DOHH2 (cell line): ENCODE measurements around the gene OR10C1.

ENCODE experiments used
- H3F3A ChIP-seq: fragments of 200-600 bp; sonication (generic), shearing (Covaris generic); 2 replicates; pipeline ENCODE4 v1.6.0; 2016; ENCODE audit warnings: antibody characterized with exemption, mild to moderate bottlenecking; ENCODE audit not compliant: control insufficient read depth, insufficient read depth
- H3K27ac ChIP-seq: fragments of 200-600 bp; sonication (generic); 2 replicates; pipeline ENCODE4 v1.5.1; 2014; ENCODE audit warnings: low read depth, mild to moderate bottlenecking, low read length, moderate library complexity
- H3K27me3 ChIP-seq: fragments of 200-600 bp; sonication (generic); 2 replicates; pipeline ENCODE4 v1.6.1; 2014; ENCODE audit warnings: mild to moderate bottlenecking, low read length, mixed read lengths; ENCODE audit not compliant: control insufficient read depth
- H3K36me3 ChIP-seq: fragments of 200-600 bp; sonication (generic); 2 replicates; pipeline ENCODE4 v1.6.1; 2014; ENCODE audit warnings: mild to moderate bottlenecking, low read length, moderate library complexity, mixed read lengths; ENCODE audit not compliant: control insufficient read depth
- H3K4me1 ChIP-seq: fragments of 200-600 bp; sonication (generic); 2 replicates; pipeline ENCODE4 v1.6.1; 2014; ENCODE audit warnings: mild to moderate bottlenecking, low read length, mixed read lengths; ENCODE audit not compliant: control insufficient read depth
- H3K4me2 ChIP-seq: fragments of 200-600 bp; sonication (generic); 2 replicates; pipeline ENCODE4 v1.6.0; 2014; ENCODE audit warnings: mild to moderate bottlenecking, low read length, moderate library complexity
- H3K4me3 ChIP-seq: fragments of 200-600 bp; sonication (generic); 2 replicates; pipeline ENCODE4 v1.5.1; 2014; ENCODE audit warnings: mild to moderate bottlenecking, low read length, mixed read lengths
- H3K79me2 ChIP-seq: fragments of 200-600 bp; sonication (generic); 2 replicates; pipeline ENCODE4 v1.6.1; 2014; ENCODE audit warnings: mild to moderate bottlenecking, low read length, mixed read lengths; ENCODE audit not compliant: control insufficient read depth
- H3K9me2 ChIP-seq: fragments of 200-600 bp; sonication (generic); replicated peaks from 2 replicates; pipeline ENCODE4 v1.6.1; 2014; ENCODE audit warnings: mild to moderate bottlenecking, low read length, mixed read lengths; ENCODE audit not compliant: control insufficient read depth
- H3K9me3 ChIP-seq: fragments of 200-600 bp; sonication (generic); 2 replicates; pipeline ENCODE4 v1.6.1; 2014; ENCODE audit warnings: antibody characterized with exemption, low read length, mixed read lengths; ENCODE audit not compliant: control insufficient read depth, insufficient read depth
- H4K20me1 ChIP-seq: fragments of 200-600 bp; sonication (generic); 2 replicates; pipeline ENCODE4 v1.6.0; 2014; ENCODE audit warnings: low read depth, mild to moderate bottlenecking, antibody characterized with exemption, low read length, moderate library complexity; ENCODE audit not compliant: control insufficient read depth, insufficient read depth
- CTCF ChIP-seq: fragments of 200-600 bp; sonication (generic); IDR thresholded peaks from one replicate; pipeline ENCODE4 v1.5.1; 2014; ENCODE audit warnings: antibody characterized with exemption, mild to moderate bottlenecking, low read depth, low read length; ENCODE audit not compliant: poor library complexity, severe bottlenecking
- EZH2phosphoT487 ChIP-seq: fragments of 200-600 bp; sonication (generic); IDR thresholded peaks from 2 replicates; pipeline ENCODE4 v1.6.1; 2017; ENCODE audit warnings: borderline replicate concordance, mild to moderate bottlenecking, antibody characterized with exemption, low read length, moderate library complexity, mixed read lengths

OR10C1 gene

DNA sequence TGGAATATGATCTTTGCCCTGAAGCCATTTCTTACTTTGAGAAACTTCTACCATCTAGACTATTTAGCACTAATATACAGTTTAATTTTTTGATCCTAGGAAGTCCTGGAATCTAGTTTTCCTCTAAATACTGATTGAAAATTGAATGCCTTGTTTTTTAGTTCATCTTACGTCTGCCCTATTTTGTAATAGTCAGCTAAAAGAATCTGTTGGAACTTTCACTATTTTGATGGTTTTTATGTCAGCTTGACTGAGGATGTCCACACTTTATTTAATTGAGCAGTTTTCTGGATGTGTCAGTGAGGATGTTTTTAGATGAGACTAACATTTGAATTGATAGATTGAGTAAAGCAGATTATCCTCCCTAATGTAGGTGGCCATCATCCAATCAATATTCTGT, 35.3 kb upstream of the OR10C1 start:
- Histone ChIP-seq H3K79me2 (no peaks in the 10 kb centered on the region), H3K27ac (no peak overlapping the region), H3K9me3 (no peaks in the 10 kb centered on the region), H3K9me2 (no peaks in the 10 kb centered on the region), H4K20me1 (no peaks in the 10 kb centered on the region), H3K4me1 (no peaks in the 10 kb centered on the region), H3K4me2 (no peak overlapping the region), H3K36me3 (no peaks in the 10 kb centered on the region), H3K4me3 (no peak overlapping the region), H3F3A (no peaks in the 10 kb centered on the region), H3K27me3 (no peaks in the 10 kb centered on the region)
- TF ChIP-seq CTCF (no peak), EZH2phosphoT487 (no peak)

DNA sequence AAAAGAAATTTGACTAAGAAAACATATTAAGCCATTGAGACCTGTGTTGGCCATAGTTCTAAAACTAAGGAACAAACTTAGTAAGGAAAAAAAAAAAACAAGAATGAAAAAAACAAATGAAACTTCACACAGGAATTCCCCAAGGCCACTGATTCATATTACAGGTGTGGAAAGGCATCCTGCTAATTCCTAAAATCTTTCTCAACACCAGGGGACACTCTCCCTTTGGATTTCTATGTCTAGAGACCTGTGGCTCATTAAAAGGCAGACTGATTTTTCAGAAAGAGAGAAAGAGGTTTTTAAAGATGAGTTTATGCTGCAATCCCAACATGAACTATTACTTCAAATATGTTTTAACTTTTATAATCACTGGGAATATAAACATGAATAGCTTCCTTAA, 24.5 kb upstream of the OR10C1 start, which contains the start of gene OR12D1:
Gene OR12D1, plus strand, starts transcription at position 341 of the 400 bp plus-strand sequence.
- no peaks in the 10 kb centered on the region; the same call in none of the 2 replicates for H3K9me3 ChIP-seq
- no peaks in the 10 kb centered on the region for H3K9me2 ChIP-seq
- TF ChIP-seq EZH2phosphoT487 (no peak), CTCF (no peak)

DNA sequence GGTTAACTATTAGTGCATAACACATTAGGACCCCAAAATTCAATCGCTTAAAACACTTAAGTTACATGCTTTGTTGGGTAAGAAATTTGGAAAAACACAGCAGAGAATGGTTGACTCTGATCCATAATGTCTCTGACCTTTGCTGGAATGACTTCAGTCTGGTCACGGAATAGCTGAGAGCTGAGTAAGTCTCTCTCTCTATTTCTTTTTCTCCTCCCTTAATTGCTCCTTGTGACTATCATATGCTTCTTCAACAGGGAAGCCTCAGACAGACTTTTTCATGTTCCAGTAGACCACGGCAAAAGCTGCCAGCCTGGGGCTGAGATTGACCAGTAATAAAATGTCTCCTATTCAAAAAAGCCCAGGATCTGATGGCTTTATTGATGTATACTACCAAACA, 19.6 kb upstream of the OR10C1 start:
- H4K20me1 ChIP-seq = no peaks in the 10 kb centered on the region
- H3K4me3 ChIP-seq = no peak overlapping the region
- TF ChIP-seq CTCF = no peak
- no peak for TF ChIP-seq EZH2phosphoT487
- H3K27ac ChIP-seq = no peak overlapping the region
- H3K36me3 ChIP-seq = no peaks in the 10 kb centered on the region
- H3K79me2 ChIP-seq = no peaks in the 10 kb centered on the region
- no peaks in the 10 kb centered on the region for H3K9me2 ChIP-seq
- no peaks in the 10 kb centered on the region for H3K9me3 ChIP-seq
- no peaks in the 10 kb centered on the region for H3F3A ChIP-seq
- H3K4me2 ChIP-seq = no peak overlapping the region
- no peaks in the 10 kb centered on the region; the same call in 1 of the 2 replicates for H3K27me3 ChIP-seq
- no peaks in the 10 kb centered on the region for H3K4me1 ChIP-seq

More for the DNA sequence above, 24.5 kb upstream of the OR10C1 start, which contains the start of gene OR12D1:
- no peak within 1 kb of the TSS for H3K4me2 ChIP-seq
- no peaks in the 10 kb centered on the region for H3F3A ChIP-seq
- H3K27me3 ChIP-seq = no peaks in the 10 kb centered on the region; the same call in 1 of the 2 replicates
- H3K4me3 ChIP-seq = no peak within 1 kb of the TSS
- H3K4me1 ChIP-seq = no peaks in the 10 kb centered on the region
- H3K36me3 ChIP-seq = no peaks in the 10 kb centered on the region
- no peak within 1 kb of the TSS for H3K27ac ChIP-seq
- H4K20me1 ChIP-seq = no peaks in the 10 kb centered on the region
- H3K79me2 ChIP-seq = no peaks in the 10 kb centered on the region
